GM19023 (cell line): ENCODE data around the gene PACSIN2.

ENCODE experiments used
- ATAC-seq: cut with Tn5 transposase; IDR thresholded peaks from one replicate; pipeline ENCODE4 v1.9.1; 2021; ENCODE audit warnings: mild to moderate bottlenecking, moderate library complexity; ENCODE audit not compliant: unreplicated experiment

The PACSIN2 gene

DNA sequence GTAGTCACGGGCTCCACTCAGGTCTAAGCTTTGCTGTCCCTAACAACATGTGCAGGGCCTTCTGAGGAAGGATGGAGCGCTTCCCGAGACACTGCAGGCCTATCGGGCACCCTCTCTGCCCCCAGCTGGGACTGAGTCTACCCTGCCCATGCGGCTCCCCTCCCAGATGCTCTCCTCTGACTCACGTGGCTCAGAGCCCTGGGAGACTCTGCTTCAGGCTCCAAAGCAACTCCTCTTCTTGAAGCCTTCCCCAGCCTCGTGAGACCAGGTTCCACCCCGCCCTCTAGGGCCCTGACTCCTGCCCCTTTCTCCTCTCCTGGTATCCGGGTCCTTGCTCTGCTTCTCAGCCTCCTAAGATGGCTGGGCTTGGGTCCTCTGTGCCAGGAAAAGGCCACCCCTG, 129.5 kb downstream of the PACSIN2 start:
- no peak for ATAC-seq

DNA sequence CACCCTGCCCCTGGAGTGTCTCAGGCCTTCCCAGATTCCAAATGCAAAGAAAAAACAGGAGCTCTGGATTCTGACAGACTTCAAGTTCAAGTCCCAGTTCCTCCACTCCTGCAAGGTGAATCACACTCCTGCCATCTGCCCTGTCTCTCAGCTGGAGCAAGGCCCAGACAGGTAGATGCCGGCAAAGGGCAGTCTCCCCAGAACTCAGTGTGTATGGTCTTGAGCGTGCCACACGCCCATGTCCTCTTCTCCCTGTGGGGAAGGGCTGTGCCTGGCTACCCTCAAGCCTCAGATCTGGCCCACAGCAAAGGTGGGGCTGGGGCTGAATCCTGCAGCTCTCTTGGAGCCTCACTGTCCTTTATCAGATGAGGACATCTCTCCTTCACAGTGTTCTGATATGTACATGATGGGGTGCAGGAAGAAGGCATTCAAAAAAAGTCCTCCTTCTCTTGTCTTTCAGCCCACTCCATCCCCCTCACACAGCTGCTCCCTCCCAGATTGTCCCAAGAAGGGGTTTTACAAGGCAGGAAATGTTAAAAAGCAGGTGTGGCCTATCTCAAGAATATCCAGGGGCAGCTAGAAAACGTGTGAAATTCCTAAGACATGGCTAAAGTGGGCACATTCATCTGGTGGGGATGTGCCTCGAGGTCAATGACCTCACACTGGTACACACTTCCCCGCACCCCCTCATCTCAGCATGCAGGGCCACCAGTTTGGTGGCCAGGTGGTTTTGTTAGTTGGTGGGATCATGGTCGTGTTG, 130.2 kb downstream of the PACSIN2 start:
- ATAC-seq = no peak

DNA sequence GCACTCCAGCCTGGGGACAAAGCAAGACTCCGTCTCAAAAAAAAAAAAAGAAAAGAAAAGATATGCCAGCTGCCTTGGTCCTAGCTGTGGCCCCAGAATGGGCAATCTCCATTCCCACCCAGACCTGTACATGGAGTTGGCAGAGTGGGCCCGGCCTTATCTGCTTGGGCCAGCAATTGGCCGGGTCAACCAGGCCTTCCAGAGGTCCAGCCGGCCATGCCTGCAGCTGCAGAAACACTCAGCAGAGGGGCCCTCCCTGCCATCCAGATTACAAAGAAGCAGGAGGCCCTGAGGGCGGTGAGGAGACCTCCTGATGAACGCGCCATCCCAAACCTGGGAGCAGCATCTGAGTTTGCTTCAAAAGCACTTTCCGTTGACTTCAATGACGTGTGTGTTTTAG, 131.0 kb downstream of the PACSIN2 start:
- ATAC-seq = no peak

DNA sequence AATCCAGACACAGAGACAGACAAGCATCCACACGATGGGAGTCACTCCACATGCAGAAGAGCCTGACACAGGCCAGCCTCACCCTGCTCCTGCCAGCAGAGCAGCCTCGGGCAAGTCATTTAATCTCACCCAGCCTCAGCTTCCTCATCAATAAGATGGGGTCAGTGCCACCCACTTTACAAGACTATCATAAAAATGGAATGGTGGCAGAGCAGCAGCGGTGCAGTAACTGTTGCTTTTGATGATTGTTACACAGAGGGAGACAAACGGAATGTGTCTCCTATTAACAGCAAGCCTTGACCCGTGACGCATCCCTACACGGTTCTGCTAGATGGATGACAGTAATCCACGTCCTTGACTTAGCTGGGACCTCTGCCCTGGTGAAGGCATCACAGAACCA, 131.8 kb downstream of the PACSIN2 start:
- ATAC-seq = no peak

DNA sequence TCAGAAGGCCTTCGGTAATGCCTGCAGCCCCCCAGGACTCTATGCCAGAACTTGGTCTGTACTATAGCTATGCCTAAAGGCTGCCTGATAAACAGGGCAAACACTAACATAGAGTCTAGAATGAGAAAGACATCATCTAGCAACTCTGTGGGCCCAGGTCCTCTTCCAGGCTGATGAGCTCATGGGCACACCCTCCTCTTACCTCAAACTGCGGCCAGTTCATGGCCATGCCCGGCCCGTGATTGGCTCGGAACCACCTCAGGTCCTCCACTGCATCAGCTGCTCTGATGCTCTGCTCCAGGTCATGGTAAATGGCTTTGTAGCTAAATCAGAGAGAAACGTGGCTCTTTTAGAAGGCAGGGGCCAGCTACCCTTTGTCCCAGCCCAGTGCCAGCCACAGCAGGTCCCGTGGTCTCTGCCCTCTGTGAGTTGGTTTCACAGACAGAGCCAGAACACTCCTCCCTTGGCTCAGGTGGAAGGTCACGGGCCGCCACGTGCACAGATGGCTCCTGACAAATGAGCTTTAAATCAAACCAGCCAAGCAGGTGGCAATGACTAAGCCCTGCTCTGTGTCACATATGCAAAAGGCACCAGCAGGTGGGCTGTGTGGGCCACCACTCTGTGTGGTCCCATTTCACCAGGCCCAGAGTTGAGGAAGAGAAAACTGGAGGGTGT, 132.8 kb downstream of the PACSIN2 start:
- ATAC-seq = no peak

DNA sequence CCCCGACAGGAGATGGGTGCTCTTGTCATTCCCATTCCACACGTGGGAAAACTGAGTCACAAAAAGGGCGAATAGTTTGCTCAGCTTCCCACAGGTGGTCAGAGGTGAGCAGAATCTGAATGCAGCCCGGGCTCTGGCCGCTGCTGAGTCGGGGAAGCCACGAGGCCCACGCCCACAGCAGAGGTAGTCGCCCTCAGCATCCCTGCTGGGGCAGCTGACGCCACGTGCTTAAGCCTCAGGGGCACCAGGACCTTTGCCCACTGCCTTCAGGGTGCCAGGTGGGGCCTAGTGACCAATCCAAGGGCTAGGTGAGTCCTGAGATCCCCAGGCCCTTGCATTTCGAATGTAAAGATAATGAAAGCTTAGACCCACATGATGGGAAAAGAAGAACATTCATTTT, 133.7 kb downstream of the PACSIN2 start:
- no peak for ATAC-seq

DNA sequence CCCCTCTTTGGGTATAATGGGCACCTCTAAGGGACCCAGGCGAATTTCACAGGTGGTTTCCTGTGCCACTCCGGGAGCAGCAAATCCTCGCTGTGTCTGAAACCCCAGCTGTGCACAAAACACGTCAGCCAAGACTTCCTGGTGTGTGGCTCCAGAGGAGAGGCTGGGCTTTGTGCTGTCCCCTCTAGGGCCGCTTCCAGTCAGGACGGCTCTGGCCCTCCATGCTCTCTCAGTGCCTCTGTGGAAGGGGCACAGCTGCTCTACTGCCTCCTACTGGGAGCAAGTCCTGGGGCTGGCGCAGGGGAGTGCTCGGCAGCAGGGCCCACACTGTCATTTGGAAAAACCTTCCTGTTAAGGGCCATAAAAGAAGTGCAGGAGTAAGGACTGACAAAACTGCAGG, 134.1 kb downstream of the PACSIN2 start:
- no peak for ATAC-seq

DNA sequence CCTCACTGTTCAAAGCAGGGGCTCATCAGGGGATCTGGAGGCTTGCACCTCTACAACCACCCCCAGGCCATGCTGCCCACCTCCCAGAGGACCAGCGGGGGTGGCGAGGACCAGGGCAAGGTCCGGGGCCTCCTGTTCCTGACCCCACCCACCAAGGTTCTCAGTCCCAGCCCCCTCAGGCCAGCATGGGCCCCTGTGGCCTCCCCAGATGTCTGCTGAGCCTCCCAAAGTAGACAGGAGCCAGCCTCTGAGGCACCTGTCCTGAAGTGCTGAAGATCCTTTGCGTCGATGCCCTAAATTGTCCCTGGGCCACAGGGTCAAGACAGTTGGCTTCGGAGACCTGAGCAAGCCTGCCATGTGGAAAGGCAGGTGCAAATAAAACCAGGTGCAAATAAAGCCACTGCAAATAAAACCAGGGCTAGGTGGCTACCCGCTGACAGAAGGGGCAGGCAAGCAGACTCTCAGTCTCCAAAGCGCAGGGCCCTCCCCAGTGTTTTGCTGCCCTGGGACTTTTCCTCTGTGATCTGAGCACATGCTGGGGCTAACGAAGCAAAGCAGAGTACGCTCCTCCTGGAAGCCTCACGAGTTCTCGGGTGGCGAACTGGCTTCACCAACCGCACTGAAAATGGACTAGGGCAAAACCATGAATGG, 135.5 kb downstream of the PACSIN2 start:
- no peak for ATAC-seq

DNA sequence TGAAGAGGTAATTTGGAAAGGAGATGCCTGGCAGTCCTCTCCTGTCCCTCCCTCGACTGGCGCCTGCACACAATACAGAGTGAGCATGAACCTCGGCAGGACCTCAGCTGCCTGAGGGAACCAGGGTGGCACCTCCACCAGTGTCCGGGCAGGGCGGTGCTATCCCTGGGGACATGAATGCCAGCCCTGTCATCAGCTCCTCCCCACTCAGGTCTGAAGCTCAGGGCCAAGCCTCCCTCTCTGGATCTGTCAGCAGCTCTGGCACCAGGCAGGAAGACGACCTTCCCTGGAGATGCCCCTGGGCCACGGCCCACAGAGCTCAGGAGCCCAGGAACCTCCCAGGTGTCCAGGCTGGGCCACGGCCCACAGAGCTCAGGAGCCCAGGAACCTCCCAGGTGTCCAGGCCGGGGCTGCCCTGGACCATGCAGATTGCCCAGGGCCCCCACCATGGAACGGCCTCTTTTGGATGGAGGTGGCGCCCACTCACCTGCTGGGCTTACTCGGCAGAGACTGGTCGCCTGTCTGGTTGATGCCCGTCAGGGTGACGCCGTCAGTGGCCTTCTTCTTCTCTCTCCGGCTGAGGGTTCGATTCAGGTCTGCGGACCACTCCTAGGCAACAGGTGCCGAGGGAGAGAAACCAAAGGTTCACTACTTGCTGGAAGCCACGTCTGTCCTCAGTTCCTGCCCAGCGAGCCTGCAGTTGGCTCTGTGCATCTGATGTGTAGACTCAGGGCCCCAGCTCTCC, 136.2 kb downstream of the PACSIN2 start:
- no peak for ATAC-seq

DNA sequence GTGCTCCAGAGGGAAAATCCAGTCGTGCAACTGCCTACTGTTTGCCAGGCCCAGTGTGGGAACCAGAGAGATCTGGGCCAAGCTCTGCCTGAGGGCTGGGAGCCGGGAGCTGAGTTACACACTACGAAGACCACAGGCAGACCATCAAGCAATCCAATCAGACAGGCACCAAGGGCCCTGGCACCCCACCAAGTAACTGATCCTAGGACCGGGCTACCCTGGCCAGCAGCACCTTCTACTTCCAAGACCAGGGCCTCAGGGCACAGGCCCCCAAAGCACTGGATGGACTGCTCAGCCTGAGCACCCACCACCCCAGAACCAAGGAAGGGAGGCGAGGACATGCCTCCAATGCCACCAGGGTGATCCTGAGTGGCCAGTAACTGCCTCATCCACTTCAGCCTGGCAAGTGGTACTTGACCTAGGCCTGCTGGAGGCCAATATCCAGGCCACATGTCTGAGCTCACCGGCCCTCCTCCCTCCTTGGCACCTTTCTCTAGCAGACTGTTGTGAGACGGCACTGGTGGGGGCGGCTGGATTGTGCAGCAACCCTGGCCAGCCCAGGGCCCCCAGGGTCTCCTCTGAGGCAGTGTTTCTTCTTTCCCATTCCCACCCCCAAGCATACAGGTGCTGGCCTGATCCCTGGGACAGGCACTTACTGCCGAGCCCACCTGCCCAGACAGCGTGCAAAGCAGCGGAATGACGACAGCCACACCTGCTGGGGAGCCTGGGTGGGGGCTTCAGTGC, 137.2 kb downstream of the PACSIN2 start:
- ATAC-seq = no peak

DNA sequence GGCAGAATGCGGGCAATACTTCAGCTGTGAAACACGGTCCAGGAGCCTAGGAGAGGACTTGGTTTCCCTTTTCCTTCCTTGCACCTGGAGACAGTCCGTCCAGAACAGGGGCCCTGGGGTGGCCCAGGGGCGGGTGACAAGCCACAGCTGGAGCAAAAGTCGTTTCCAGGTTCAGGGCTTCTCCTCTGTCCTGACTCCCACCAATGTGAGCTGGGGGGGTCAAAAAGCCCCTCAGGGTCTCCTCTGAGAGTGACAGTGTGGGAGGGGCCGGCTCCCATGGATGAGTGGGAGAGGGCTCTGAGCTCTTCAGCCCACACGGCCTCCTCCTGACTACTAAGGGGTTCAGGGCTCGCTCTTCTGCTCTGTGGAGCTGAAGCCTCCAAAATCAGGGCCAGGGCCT, 137.8 kb downstream of the PACSIN2 start:
- ATAC-seq = no peak

DNA sequence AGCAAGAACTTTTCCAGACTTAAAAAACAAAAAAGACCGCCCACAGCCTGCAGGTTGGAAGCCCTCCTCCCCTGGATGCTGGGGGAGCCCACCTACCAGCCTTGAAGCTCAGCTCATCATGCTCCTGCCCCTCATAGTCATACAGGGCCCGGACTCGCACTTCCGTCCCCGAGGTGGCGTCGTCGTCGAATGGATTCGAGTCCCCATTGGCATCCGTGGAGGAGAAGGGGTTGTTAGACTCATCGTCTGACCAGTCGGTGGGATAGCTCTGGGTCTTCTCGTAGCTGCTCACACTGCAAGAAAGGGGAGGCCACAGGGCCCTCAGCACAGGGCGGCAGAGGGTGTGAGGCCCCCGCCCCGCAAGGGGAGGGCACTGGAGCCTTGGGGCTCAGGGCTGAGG, 138.9 kb downstream of the PACSIN2 start:
- ATAC-seq = no peak

DNA sequence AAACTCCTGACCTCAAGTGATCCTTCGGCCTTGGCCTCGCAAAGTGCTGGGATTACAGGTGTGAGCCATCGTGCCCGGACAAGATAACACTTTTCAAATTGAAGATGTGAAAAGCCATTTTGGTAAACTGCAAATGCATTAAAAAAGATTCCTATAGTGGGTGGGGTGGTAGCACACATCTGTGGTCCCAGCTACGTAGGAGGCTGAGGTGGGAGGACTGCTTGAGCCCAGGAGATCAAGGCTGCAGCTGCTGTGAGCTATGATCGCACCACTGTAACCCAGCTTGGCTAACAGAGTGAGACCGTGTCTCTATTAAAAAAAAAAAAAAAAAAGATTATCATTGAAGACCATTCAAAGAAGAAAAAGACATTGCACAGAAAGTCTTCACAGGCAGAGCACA, 140.9 kb downstream of the PACSIN2 start:
- no peak for ATAC-seq

DNA sequence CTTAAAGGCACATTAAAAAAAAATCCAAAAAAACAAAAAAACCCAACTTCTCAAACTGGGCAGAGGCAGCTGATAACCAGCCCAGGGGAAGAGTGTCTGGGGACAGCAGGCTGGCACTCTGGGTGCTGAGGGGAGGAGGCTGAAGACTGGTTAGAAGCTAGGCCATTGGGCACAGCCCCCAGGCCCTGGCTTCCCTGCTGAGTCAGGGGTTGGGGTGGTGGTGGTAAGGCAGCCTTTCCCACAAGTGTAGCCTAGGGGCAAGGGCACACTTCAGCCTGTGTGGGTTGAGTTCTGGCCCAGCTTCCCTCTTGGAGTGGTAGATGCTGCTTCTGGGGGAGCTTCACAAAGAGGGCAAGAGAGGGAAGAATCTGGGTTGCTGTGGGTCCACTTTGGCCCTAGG, 141.6 kb downstream of the PACSIN2 start:
- no peak for ATAC-seq

DNA sequence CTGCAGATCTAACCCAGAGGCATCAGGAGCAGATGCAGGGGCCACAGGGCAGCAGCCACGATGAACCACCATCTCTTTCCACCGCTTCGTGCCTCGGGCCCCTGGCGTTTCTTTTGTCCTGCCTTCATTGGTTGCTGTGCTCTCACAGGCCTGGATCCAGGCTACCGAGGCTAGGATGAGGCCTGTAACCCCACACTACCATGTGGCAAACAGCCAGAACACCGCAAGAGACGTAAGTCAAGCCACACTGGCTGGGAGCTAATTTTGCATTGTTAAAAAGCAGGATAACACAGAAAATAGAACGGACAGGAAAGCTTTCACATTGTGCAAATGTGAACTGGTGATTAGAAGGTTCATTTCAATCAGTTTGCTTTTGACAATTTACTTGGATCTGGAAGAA, 142.1 kb downstream of the PACSIN2 start:
- ATAC-seq = no peak

DNA sequence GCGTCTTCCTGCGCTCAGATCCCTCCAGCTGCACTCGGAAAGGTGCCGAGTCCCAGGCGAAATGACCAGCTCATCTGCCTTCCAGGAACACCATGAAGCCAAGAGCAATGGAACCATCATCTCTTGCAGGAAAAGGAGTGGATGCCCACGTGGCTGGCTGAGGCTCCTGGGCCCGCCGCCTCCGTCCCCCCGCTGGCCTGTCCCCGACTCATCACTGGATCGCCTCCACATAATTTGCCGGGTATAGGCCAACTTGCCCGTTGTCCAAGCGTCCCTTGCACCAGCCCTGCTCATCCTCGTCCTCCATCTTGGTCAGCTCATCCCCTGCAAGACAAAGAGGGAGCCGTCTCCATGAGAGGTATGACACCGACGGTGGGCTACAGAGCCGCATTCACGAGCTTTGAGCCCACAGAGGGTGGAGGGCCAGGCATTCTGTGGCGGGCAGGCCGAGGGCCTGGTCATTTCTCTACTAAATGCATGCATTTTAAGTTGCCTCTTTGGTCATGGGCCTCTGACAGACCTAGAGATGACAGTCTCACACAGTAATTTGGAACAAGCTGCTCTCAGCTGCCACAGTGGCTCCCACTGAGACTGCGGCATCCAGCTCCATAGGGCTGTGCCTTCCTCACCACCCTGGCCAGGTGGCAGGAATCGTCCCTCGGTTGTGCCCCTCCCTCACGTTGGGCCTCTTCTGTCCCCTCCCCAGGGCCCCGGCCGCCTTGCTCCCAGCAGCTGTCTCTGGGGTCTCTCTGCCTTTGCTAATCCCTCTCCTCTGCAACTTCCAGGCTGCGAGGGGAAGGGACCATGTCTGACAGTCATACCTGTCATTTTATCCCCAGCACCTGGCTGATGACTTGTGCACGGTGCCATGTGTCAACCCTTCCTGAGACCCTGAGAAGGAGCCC, 143.6 kb downstream of the PACSIN2 start:
- ATAC-seq = no peak

DNA sequence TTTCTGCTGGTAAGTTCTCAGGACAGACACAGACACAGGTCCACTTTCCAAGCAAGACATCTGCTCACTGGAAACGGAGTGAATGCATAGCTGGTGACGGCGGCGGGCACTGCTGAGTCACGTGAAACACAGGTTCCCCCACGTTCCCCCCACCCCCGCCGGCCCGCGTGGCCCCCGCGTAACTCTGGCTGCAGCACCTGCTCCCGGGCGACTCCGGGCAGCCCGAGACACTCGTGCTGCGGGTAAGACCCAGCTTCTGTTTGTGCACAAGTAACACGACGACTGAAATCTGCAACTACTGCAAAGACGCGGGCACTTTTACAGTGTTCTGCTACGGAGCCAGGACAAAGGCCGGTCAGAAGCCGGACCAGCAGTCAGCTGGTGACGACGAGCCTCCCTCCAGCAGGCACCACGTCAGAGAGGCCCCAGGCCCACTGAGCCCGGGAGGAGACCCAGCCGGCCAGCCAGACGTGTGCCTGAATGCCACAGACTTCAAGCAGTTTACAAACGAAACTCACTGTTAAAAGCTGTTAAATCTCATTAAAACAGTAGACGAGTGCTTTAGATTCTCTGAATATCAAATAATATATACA, 145.0 kb downstream of the PACSIN2 start:
- ATAC-seq = no peak

DNA sequence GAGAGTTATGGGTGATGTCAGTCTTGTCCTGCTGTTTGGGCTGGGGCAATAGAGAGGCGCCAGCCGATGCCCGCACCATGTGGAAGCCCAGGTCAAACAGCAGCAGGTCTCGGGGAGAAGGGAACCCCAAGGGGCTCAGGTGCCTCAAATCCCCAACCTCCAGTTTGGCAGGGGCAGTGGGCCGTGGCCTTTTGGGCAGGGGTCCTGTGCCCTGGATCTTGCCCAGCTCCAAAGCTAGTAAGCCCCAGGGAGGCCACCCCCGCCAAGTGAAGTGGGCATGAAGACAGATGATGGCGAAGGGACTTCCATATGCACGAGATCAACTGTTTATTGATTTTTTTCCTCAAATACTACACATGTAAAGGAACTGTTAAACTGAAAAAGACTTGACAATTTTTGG, 145.5 kb downstream of the PACSIN2 start:
- ATAC-seq = no peak

DNA sequence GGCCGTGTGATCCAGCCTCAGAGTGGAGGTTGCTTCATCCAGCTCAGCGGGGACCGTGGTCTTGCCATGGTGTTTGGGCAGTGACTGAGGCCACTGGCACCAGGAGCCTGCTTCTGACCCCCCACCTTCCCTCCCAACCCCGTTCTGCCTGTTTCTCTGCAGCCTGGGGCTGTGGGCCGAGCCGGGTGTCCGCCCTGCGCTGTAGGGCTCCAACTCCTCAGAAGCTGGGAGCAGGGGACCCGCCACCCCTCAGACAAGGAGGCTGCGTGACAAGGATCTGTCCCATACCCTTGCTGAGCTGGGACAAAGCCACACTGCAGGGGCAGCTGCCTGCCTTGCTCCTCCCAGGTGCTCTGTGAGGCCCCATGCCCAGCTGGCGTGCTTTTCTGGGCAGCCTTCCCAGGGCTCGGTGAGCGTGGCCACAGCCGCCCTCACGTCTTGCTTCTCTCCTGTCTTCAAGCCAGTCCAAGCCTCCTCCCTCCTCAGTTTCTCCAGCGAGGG, 146.1 kb downstream of the PACSIN2 start:
- no peak for ATAC-seq
